Cardiac fibroblast (primary cell): ENCODE results near the gene ABCB4.
"Not testable (repeated sequence)": the region's sequence is repeated elsewhere in the genome, so short reads cannot be mapped to it uniquely, and the experiment has no call there.

Experiments
- DNase-seq, 2 donors: peaks; one replicate each; pipeline versions ENCODE4 v3.0.0 to v3.0.0-alpha.2; 2010; ENCODE audit warnings: low read depth in 2 of 2
- H3K4me3 ChIP-seq, 2 donors: replicated peaks in 1 of 2; 1 replicate in 1 of 2; 2 replicates in 1 of 2; pipeline ENCODE4 v1.5.1; 2011; ENCODE audit warnings: low read depth in 2 of 2, low read length in 2 of 2, mild to moderate bottlenecking in 2 of 2, moderate library complexity in 1 of 2
- TF ChIP-seq, protein P1 (sequence below): IDR thresholded peaks from one replicate; pipeline ENCODE4 v1.5.1; 2011; ENCODE audit warnings: low read depth, mild to moderate bottlenecking, low read length, inconsistent platforms

ABCB4 gene

GRCh38 chr7:87464830-87465533 lies 10.5 kb downstream of the ABCB4 start:
- DNase-seq, H3K4me3 ChIP-seq: not testable (repeated sequence)

- no peak overlapping the region for H3K4me3 ChIP-seq
- DNase-seq: no peak
- TF ChIP-seq, protein P1, sequence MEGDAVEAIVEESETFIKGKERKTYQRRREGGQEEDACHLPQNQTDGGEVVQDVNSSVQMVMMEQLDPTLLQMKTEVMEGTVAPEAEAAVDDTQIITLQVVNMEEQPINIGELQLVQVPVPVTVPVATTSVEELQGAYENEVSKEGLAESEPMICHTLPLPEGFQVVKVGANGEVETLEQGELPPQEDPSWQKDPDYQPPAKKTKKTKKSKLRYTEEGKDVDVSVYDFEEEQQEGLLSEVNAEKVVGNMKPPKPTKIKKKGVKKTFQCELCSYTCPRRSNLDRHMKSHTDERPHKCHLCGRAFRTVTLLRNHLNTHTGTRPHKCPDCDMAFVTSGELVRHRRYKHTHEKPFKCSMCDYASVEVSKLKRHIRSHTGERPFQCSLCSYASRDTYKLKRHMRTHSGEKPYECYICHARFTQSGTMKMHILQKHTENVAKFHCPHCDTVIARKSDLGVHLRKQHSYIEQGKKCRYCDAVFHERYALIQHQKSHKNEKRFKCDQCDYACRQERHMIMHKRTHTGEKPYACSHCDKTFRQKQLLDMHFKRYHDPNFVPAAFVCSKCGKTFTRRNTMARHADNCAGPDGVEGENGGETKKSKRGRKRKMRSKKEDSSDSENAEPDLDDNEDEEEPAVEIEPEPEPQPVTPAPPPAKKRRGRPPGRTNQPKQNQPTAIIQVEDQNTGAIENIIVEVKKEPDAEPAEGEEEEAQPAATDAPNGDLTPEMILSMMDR: no peak
Measured at GRCh38 chr7:87463982-87464381, 11.5 kb downstream of the ABCB4 start.

DNA sequence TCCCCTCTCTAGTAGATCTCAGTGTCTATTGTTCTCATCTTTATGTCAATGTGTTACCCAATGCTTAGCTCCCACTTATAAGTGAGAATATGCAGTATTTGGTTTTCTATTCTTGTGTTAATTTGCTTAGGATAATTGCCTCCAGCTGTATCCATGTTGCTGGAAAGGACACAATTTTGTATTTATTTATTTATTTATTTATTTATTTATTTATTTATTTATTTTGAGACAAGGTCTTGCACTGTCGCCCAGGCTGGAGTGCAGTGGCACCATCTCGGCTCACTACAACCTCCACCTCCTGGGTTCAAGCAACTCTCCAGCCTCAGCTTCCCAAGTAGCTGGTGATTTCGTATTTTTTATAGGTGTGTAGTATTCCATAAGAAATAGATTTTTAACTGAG lies 15.0 kb downstream of the ABCB4 start:
- DNase-seq, H3K4me3 ChIP-seq: not testable (repeated sequence)

GRCh38 chr7:87459941-87460340 lies 15.5 kb downstream of the ABCB4 start:
- H3K4me3 ChIP-seq: no peak overlapping the region
- no peak for DNase-seq
- TF ChIP-seq, protein P1: no peak

DNA sequence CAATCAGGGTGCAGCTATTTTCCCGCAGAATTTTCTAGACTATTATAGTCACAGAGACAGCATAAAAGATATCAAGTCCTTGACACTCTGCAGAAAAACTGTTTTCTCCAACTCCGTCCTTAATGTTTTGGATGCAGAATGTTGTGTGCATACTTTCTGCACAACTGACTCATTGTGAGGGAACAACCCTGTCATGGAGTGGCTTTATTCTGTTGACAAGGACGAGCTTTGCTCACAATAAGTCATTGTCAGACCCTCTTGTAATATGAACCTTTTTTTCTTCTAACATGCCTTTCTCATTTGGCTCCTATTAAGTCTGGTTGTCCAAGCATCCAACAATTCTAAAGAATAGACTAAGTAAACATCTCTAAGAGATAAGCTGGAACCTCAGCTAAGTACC lies 17.3 kb downstream of the ABCB4 start:
- no peak for DNase-seq
- no peak overlapping the region for H3K4me3 ChIP-seq
- TF ChIP-seq, protein P1: no peak

DNA sequence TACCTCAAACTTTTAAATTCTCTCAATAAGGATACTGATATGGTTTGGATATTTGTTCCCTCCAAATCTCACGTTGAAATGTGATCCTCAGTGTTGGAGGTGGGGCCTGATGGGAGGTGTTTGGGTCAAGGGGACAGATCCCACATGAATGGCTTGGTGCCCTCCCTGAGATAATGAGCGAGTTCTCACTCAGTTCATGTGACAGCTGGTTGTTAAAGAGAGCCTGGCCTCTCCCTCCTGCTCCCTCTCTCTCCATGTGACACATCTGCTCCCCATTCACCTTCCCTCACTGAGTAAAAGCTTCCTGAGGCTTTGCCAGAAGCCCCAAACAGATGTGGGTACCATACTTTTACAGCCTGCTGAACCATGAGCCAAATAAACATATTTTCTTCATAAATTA lies 19.2 kb downstream of the ABCB4 start:
- TF ChIP-seq, protein P1: no peak
- H3K4me3 ChIP-seq: no peak overlapping the region
- DNase-seq: no peak

- TF ChIP-seq, protein P1: no peak
- H3K4me3 ChIP-seq: no peak overlapping the region
- DNase-seq: no peak
Measured at GRCh38 chr7:87452279-87452678, 23.2 kb downstream of the ABCB4 start.

DNA sequence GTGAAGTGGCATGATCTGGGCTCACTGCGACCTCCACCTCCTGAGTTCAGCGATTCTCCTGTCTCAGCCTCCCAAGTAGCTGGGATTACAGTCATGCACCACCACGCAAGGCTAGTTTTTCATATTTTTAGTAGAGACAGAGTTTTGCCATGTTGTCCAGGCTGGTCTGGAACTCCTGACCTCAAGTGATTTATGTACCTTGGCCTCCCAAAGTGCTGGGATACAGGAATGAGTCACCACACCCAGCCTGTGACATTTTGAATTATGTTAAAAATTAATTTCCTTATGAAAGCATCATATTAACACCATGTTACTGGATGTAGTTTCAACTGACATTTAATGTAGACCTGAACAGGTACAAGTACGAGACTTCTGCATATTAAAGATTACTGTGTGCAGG lies 24.3 kb downstream of the ABCB4 start:
- TF ChIP-seq, protein P1: no peak

More for the DNA sequence above, 24.3 kb downstream of the ABCB4 start:
- H3K4me3 ChIP-seq: no peak overlapping the region
- no peak for DNase-seq
